ENCODE data around the gene TRIM46.

TRIM46 gene

DNA sequence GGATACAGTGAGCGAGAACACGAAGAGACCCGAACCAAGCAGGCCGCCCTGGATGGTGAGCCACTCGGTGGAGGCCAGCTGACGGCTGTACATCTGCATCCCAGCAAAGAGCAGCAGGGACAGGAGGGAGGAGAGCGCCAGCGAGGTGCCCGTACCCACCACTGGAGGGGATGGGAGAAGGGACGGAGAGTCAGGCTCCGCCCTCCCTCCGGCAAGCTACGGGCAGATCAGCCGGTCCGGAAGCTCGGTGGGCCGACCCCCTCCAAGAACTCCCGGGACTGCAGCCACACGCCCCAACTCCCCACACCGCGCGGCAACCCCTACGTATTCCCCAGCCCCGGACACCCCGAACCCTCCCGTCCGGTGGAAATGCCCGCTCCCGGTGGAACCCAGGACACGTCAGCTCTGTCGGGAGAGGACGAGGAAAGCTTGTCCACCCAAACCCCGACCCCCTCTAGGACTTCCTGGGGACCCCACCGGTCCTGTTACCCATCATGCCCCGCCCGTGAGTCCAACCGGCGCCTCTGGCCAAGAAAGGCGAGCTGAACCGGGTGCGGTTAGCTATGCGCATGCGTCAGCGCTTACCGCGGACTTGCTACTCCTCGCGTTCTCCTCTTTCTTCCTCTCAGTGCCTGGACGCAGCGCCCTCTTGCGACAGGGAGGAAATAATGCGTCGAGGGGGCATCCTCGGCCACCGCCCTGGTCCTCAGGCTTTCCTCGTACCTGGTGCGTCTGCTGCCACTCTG lies 744 bp upstream of the TRIM46 start, which contains the start of gene KRTCAP2:
Gene KRTCAP2 (minus strand): TSS at position 573 of the 746 bp plus-strand sequence. CDS start 80 bp downstream, at position 493.
- DNase-seq (ENCODE audit: low read depth): peak; percentile 91

DNA sequence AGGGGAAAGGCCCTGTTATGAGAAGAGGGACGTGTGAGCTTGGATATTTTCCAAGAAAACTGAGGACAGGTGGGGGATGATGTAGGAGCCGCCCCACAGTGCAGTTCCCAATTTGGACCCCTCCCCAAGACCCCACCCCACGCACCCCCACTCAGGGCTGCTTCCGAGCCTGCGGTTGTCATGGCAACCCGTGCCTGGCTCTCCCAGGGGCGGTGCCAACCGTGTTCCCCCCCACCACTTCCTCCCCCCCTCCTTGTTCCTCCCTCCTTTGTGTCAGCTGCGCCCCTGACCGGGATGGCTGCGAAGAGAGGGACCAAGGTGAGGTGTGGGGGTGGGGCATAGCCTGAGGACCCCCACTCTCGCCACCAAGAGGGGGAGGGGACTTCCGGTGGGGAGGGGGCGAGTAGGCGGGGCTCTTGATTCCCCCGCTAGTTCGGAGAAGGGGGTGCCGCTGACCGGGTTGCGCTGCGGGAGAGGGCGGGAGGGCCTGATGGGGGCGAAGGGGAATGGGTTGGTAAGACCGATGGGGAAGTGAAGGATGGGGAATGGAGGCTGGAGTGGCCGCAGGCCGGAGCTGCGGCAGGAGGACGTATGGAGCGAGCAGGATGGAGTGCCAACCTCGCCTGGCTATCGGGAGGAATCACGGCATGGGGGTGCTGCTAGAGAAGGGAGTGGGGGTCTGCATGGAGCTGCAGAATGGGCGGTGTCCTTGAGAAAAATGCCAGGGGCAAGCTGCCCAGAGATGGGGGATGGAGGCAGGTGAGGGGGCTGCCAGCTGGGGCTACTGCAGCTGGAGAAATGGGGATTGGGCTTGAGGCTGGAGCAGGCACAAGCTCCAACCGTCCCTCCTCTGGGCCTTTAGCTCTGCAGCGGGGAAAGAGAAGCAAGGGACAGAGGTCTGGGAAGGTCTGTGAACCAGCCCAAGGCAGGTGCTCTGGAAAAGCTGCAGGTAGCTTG lies 953 bp downstream of the TRIM46 start:
- DNase-seq (ENCODE audit: low read depth): no peak

DNA sequence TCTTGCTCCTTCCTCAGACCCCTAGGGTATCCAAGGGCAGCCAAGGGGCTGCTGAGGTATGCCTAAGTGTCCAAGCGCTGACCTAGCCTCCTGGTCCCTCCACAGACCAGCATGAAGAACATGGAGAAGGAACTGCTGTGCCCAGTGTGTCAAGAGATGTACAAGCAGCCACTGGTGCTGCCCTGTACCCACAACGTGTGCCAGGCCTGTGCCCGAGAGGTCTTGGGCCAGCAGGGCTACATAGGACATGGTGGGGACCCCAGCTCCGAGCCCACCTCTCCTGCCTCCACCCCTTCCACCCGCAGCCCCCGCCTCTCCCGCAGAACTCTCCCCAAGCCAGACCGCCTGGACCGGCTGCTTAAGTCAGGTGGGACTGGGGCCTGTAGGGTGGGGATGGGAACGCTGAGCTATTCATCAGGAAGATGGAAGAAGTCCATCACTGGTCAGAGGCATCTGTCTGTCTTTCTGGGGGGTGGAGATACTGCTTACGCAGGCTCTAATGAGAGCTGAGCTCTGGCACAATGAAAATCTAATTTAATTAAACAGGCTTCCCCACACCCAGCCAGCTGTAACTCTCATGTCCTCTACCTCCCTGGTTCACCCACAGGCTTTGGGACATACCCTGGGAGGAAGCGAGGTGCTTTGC lies 1.8 kb downstream of the TRIM46 start:
- no peak for DNase-seq (ENCODE audit: low read depth)

DNA sequence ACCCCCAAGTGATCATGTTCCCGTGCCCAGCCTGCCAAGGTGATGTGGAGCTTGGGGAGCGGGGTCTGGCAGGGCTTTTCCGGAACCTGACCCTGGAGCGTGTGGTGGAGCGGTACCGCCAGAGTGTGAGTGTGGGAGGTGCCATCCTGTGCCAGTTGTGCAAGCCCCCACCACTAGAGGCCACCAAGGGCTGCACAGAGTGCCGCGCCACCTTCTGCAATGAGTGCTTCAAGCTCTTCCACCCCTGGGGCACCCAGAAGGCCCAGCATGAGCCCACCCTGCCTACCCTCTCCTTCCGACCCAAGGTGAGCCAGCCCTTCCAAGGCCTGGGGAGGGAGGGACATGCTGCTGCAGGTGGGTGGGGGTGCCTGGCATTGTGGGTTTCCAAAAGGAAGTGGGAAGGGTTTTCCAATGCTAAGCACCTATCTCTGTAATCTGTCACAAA lies 2.3 kb downstream of the TRIM46 start:
- no peak for DNase-seq (ENCODE audit: low read depth)

DNA sequence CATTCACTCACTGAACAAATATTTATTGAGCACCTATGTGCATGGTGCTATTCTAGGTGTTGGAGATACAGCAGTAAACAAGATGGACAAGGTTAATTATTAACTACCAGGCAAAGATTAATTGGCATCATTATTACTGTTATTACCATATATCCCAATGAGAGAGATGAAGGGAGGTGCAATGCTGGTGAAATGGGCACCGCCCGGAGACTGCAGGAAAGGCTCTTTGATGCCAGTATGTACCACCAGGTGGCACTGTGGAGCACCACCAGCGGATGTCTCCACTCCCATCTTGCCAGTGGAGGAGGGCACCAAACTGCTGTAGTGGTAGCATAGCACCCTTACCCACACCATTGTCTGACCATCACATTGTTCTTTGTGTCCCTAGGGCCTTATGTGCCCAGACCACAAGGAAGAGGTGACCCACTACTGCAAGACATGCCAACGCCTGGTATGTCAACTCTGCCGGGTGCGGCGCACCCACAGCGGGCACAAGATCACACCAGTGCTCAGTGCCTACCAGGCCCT lies 3.0 kb downstream of the TRIM46 start:
- peak; percentile 75 for DNase-seq (ENCODE audit: low read depth)

DNA sequence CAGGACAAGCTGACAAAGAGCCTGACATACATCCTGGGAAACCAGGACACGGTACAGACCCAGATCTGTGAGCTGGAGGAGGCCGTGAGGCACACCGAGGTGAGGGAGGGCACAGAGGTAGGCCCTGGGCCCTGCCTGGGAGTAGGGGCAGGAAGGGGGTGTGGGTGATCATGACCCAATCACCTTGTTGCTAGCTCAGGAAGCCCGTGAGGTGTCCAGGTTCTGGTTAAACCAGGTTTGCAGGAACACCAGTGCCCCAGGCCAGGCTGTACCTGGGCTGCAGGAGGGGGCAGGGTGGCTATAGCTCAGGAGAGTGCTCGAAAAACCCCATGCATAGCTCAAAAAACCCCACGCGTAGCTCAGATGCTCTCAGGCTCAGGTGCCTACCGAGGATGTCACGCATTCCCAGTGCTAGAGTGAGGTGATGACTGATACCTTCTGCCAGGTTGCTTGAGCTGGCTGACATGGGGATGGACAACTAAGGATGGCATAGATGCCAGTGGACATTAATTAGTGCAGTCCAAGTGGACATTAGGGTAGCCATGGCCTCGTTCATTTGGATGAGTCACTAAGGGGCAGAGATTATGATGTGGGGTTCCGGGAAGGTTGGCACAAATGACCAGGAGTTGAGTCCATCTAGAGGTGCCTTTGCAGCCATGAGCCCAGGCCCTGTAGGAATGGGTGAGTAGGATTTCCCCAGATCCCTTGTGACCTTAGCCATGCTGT lies 3.7 kb downstream of the TRIM46 start:
- DNase-seq (ENCODE audit: low read depth): no peak

DNA sequence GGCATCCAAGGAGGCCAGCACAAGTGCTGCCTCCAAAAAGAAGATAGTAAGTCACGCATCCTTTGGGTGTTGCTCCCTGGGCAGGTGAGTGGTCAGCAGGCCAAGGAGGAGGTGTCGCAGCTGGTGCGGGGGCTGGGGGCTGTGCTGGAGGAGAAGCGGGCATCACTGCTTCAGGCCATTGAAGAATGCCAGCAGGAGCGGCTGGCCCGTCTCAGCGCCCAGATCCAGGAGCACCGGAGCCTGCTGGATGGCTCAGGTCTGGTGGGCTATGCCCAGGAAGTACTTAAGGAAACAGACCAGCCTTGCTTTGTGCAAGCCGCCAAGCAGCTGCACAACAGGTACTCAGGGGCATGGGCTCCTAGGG lies 4.3 kb downstream of the TRIM46 start:
- DNase-seq (ENCODE audit: low read depth): no peak

DNA sequence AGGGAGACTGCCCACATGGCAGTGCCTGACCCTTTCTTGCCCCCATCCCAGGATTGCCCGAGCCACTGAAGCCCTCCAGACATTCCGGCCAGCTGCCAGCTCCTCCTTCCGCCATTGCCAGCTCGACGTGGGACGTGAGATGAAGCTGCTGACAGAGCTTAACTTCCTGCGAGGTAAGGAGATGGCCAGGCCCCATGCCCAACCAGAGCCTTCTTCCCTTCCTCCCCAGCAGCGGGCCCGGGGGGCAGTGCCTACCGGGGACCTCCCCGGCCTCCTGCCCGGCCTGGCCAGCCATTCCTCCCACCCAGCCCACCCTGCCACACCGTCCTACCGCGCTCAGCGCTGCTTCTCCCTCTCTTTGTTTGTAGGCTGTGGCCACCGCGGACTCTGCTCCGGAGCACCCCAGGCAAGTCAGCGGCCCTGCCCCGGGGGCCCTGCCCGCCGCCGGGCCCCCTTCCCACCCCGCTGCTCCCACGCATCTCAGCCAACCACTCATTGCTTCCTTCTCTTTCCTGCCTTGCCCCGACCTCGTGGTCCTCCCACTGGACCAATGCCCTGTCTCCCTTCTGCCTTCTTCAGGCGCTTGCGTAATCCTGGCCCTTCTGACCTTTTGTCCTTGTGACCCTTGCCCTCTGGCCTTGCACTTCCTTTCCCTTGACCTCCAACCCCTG lies 4.9 kb downstream of the TRIM46 start:
- DNase-seq (ENCODE audit: low read depth): no peak

DNA sequence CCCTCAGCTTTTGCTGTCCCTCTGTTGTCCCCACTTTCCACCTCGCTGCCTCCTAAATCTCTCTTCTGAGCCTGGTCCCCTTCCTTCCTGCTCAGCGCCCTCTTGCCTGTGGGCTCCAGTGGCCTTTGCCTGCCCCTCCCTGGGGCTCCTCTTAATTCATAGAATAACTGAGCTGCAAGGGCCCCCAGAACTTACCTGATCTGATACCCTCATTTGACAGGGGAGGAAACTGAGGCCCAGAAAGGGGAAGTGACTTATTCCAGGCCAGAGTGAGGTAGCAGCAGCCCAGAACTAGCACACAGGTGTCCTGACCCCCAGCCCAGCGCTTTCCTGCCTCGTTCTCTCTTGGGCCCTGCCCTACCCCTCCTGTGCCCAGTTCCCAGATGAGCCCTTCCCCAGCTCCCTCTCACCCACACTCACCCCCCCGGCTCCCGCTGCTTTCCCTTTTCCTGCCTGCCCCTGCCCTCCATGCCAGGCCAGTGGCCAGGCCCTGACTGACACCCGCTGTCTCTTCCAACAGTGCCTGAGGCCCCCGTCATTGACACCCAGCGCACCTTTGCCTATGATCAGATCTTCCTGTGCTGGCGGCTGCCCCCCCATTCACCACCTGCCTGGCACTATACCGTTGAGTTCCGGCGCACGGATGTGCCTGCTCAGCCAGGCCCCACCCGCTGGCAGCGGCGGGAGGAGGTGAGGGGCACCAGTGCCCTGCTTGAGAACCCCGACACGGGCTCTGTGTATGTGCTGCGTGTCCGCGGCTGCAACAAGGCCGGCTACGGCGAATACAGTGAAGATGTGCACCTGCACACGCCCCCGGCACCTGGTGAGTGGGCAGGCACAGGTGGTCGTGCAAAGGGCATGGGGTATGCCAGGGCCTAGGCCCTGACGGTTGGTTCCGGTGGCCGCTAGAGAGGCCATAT lies 5.7 kb downstream of the TRIM46 start:
- DNase-seq (ENCODE audit: low read depth): no peak

DNA sequence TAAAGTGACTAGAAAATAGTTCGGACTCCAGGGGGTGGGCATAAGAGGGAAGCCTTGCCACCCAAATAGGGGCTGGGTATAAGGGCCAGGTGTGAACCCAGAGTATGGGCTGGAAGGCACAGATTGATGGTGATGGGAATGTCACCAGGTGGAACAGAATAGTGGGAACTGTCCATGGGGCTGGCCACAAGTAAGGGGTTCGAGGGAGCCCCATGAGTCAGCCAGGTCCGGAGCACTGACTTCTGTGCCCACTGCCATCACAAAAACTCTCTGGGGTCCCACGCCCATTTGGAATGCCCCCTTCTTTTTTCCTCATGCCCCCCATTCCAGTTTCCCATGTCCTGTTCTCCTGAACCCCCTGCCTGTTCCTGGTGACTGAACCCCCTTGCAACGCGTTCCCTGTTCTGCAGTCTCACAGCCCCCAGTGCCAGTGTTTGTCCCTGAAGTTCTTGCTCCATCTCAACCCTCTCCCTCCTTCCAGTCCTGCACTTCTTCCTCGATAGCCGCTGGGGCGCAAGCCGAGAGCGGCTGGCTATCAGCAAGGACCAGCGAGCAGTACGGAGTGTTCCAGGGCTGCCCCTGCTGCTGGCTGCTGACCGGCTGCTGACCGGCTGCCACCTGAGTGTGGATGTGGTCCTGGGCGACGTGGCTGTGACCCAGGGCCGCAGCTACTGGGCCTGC lies 7.9 kb downstream of the TRIM46 start:
- DNase-seq (ENCODE audit: low read depth): no peak

DNA sequence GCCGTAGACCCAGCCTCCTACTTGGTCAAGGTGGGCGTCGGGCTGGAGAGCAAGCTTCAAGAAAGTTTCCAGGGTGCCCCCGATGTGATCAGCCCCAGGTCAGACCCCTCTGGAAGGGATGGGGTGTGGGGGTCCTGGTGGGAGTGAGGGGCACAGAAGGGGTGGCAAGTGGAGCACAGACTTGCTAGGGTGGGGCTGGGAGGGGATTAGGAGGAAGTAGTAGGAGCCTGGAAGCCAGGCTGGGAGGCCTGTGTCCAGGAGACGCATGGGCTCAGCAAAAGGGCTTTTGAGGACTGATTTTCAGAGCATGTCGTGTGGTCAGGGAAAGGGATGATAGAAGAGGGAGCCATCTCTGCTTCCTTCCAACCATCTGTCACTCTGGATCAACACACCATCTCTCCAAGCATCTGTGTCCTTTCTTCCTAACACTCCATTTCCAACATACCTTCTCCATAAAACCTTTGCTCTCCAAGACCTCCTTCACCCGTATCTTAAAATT lies 8.5 kb downstream of the TRIM46 start:
- no peak for DNase-seq (ENCODE audit: low read depth)

DNA sequence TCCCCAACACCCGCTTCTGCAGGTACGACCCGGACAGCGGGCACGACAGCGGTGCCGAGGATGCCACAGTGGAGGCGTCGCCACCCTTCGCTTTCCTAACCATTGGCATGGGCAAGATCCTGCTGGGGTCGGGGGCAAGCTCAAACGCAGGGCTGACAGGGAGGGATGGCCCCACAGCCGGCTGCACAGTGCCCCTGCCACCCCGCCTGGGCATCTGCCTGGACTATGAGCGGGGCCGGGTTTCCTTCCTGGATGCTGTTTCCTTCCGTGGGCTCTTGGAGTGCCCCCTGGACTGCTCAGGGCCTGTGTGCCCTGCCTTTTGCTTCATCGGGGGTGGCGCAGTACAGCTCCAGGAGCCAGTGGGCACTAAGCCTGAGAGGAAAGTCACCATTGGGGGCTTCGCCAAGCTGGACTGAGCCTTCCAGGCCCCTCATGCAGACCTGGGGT lies 10.1 kb downstream of the TRIM46 start:
- DNase-seq (ENCODE audit: low read depth): no peak

DNA sequence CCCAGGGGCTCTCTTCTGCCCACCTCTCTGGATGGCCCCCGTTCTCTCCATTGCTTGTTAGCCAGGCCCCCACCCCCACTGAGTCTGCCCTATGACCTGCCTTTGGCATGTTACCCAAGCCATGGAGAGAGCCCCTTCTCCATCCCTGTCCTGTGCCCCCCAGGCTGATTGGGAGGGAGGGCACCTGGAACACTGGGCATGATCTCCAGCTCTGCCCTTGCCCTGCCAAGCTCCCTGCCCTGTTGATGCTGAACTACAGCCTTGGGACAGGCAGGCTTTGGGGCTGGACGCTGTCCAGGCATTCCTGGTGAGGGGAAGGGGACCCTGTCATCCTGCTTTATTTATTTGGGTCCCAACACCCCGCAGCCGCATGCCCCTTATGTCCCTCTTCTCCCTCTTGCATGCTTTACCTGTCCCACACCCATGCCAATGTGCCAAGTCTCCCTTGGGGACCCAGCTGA lies 10.7 kb downstream of the TRIM46 start:
- no peak for DNase-seq (ENCODE audit: low read depth)

DNA sequence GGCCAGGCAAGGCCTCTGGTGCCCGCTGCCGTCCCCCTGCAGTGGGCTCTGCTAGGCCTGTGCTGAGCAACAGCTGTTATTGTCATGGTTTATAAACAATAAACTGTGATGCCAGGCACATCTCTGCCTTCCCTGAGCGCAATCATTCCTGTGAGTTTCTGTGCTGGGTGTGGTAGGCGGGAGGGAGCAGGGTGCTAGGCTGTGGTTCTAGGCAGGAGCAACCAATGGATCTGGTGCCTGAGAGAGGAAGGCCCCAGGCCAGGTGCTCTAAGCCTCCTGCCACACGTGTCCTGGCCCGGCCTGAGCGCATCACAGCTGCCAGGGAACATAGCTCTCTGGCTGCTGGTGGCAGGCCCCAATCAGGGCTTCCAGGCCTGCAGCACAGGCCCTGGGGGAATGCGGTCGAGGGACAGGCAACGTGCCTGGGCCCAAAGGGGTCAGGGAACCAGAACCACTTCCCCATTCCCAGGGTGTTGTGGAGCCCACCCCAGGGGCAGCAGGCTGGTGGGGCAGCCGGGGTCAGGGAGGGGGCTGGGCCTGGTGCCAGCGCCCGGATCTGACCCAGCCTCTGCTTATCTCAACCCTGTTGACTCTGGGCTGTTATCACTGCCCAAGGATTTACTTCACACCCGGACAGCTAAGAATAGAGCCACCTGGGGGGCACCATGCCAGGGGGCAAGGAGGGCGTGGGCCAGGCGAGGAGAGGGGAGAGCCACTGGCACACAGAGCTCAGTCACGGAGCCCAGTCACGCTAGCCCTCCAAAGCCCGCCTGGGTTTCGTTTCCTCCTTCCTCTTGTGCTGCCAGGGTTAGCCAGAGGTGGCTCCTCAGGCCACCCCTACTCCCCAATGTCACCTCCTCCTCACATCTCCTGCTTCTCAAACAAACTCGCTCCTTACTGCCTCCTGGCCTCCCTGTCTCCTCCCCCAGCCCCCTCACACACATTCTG lies 11.5 kb downstream of the TRIM46 start:
- DNase-seq (ENCODE audit: low read depth): no peak

DNA sequence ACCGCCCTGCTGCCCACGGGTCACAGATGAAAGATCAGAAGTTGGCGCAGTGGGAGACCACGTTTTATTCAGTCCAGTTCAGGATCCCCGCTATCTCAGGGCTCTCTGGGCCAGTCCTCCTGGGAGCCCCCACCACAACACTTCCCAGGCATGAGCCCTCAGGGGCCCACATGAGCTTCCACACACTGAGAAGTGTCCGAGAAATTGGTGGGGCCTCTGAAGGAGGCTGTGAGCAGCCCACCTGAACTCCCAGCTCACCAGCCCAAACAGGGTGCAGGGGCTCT lies 12.1 kb downstream of the TRIM46 start:
- no peak for DNase-seq (ENCODE audit: low read depth)

DNA sequence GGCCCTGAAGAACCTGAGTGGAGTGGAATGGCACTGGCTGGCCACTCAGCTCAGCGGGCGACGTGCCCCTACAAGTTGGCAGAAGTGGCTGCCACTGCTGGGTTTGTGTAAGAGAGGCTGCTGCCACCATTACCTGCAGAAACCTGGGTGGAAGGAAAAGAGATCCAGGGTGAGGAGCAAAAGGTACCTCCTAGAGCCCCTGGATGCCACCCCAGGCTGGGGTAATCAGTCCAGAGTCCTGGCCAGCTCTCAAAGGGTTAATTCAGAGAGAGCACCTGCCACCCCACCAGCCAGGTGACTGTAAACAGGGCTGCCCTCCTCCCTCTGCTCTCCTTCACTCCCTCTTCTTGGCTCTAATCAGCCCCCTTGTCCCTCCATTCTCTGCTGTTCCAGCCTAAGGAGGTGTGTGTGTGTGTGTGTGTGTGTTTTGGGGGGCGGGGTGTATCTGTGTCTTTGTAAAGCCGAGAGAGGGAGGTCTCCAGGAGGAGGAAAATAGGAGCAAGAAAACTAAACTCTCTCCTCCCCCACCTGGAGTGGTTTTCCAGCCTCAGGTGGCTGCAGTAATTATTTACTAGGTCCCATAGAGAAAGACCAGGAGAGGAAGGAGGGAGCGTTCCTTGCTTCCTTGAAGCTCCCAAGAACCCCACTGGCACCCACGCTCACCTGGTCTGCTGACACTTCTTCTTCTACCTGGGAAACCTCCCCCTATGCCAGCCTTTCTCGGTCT lies 12.6 kb downstream of the TRIM46 start:
- DNase-seq (ENCODE audit: low read depth): no peak

DNA sequence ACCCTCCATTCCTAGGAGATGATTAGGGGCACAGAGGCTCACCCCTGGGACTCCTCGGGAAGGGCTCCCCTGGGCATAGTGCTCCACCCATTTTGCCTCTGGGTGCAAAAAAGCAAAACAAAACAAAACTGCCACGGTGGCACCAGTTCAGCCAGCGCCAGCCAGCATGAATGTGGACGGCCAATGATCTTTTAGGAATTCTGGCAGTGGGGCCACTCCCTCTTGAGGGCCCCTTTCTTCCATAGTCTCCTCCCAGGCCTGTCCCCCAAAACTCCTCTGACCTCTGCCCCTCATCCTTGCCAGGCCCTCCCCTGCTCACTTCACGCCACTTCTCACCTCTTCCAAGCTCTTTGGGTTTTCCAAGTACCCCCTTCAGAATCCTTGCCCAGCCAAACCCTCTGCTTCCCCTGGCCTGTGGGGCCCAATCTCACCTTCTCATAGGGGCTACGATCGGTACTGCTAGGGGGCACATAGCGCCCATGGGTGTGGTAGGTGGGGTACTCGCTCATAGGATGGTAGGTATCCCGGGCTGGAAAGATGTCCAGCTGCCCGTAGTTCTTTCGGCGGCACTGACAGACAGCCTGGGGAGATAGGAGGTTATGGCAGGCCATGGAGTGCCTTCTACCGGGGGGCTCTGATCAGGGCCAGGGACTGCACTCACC lies 13.3 kb downstream of the TRIM46 start:
- no peak for DNase-seq (ENCODE audit: low read depth)

All from stimulated activated CD8-positive, alpha-beta memory T cell treated with anti-CD3 and anti-CD28 coated beads, Interleukin-4, amount 100 ng/mL, for 24 hours (primary cell).